GM12892 (cell line): ENCODE results near the gene RAB7B.

Source experiments
- POLR2A ChIP-seq: IDR thresholded peaks from 2 replicates; pipeline ENCODE4 v1.6.1; 2011; ENCODE audit warnings: low read depth, low read length, control low read depth
- POLR2AphosphoS5 ChIP-seq: IDR thresholded peaks from 2 replicates; pipeline ENCODE4 v1.6.1; 2011; ENCODE audit warnings: low read depth, low read length, control low read depth

GRCh38 chr1:205949753-205950152 lies 53.4 kb downstream of the RAB7B start:
- TF ChIP-seq POLR2AphosphoS5 (no peak), POLR2A (no peak)
